ENCODE data around the gene NAT8L.

The NAT8L gene

DNA sequence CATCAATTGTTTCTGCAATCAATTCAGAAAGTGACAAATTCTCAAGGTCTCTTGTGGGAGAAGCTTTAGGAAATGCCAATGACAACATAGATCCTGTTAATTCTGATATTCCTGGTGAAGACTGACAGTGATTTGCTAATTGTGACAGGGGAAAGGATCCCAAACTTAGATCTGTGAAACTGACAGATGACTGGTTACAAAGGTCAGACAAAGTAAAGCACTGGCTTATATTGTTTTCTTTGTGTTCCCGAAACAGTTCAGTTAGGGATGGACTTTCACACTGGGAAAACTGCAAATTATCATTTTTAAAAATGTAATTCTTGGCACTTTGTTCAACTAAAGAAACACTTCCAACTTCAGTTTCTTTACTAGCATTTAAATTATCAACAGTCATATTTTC is 30.1 kb downstream of the NAT8L start:
- no peak overlapping the region for H2AFZ ChIP-seq (ENCODE audit: low read depth, low read length)
- H3K4me3 ChIP-seq (ENCODE audit: low read length) = no peak overlapping the region
- peaks cover 5% of the 10 kb centered on the region for H3K9me3 ChIP-seq (ENCODE audit: low read length)
- H3K36me3 ChIP-seq (ENCODE audit: insufficient read depth, low read length) = no peaks in the 10 kb centered on the region
- H3K27me3 ChIP-seq (ENCODE audit: insufficient read depth, low read length) = no peaks in the 10 kb centered on the region
- H3K4me1 ChIP-seq (ENCODE audit: insufficient read depth, low read length) = peaks cover 29% of the 10 kb centered on the region

DNA sequence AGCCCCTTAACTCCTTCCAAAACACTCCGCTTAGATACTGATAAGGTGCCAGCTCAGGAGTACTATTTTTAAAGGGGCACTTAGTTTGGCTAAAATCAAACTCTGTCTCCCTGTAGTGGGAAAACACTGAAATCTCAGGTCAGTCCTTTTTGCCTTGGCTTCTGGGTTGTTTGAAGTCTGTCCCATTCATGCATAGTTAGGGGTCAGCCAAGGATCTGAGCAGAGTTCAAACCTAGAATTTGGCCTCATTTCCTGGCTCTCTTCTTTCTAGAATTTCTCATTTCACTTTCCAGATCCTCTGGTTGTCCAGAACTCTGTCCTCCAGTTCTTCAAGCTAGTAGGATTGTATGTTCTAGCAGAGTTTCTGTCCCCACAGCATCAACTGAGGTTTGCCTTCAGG is 31.5 kb downstream of the NAT8L start:
- Histone ChIP-seq H3K36me3 (ENCODE audit: insufficient read depth, low read length) (no peaks in the 10 kb centered on the region), H3K4me1 (ENCODE audit: insufficient read depth, low read length) (peaks cover 33% of the 10 kb centered on the region), H3K4me3 (ENCODE audit: low read length) (no peak overlapping the region), H3K9me3 (ENCODE audit: low read length) (peaks cover 7% of the 10 kb centered on the region), H3K27me3 (ENCODE audit: insufficient read depth, low read length) (no peaks in the 10 kb centered on the region), H2AFZ (ENCODE audit: low read depth, low read length) (no peak overlapping the region)

DNA sequence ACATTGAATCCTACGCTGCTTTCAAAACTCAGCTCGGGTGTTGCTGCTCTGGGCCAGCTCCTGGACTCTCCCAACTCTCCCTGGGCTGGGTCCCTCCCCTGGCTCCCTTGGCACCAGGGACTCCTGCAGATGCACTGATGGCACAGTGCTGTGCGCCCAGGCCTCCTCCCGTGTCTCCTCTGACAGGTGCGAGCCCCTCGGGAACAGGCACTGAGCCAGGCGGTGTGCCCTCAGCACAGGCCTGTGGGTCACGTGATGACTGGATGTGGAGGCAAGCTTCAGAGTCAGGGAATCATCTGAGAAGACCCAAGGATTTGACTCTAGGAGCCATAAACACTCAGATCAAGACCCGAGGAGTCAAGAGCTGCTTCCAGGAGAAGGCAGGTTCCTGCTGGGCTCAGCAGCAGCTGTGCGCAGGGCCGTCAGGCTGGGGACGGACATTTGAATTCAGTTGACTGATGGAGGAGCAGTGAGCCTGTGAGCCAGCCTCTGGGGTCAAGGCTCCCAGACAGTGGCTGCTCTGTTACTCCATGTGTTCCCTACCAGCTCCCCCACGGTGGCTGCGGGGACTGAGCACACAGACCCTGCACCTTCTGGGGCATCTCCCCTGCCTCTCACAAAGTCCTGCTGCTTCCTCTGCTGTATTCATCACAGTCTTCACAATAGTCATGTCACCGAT is 33.0 kb downstream of the NAT8L start:
- Histone ChIP-seq H3K36me3 (ENCODE audit: insufficient read depth, low read length) (no peaks in the 10 kb centered on the region), H3K4me1 (ENCODE audit: insufficient read depth, low read length) (peaks cover 33% of the 10 kb centered on the region), H3K4me3 (ENCODE audit: low read length) (no peak overlapping the region), H3K27me3 (ENCODE audit: insufficient read depth, low read length) (no peaks in the 10 kb centered on the region), H3K9me3 (ENCODE audit: low read length) (peaks cover 7% of the 10 kb centered on the region), H2AFZ (ENCODE audit: low read depth, low read length) (no peak overlapping the region)

DNA sequence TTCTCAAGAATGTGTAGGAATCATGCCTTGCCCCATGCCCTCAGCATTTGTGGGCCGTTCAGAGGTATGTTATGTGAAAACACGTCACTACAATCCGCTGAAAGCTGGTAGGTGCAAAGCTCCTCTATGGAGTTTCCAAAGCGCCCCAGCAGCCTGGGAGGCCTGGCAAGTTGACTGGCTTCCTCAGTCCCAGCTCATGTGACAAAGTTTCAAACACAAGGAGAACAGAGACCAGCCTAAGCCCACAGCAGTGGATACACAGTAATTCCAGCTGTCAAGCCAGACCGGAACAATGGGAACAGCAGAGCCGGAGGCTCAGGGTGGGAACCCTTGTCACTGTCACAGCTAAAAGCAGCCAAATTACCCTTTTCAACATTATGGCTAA is 33.5 kb downstream of the NAT8L start:
- Histone ChIP-seq H3K4me1 (ENCODE audit: insufficient read depth, low read length) (peaks cover 33% of the 10 kb centered on the region), H2AFZ (ENCODE audit: low read depth, low read length) (no peak overlapping the region), H3K27me3 (ENCODE audit: insufficient read depth, low read length) (no peaks in the 10 kb centered on the region), H3K9me3 (ENCODE audit: low read length) (peaks cover 7% of the 10 kb centered on the region), H3K4me3 (ENCODE audit: low read length) (no peak overlapping the region), H3K36me3 (ENCODE audit: insufficient read depth, low read length) (no peaks in the 10 kb centered on the region)

DNA sequence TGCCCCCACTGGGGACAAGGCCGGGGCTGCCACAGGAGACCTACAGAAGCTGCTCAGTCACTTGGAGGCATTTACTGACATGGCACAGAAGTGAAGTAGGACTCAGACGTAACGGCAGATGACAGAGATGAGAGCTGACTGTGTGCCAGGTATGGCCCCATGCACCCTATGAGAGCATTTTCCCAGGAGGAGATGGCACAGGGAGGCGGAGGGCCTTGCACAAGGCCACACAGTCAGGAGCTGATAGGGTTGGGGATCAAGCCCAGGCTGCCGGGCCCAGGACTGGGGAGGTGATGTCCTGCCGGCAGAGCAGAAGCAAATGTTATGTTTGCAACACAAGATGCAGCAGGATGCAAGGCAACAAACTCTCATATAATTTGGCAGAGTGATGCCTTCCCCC is 34.1 kb downstream of the NAT8L start:
- Histone ChIP-seq H2AFZ (ENCODE audit: low read depth, low read length) (no peak overlapping the region), H3K9me3 (ENCODE audit: low read length) (peaks cover 7% of the 10 kb centered on the region), H3K4me1 (ENCODE audit: insufficient read depth, low read length) (peaks cover 31% of the 10 kb centered on the region), H3K27me3 (ENCODE audit: insufficient read depth, low read length) (no peaks in the 10 kb centered on the region), H3K4me3 (ENCODE audit: low read length) (no peak overlapping the region), H3K36me3 (ENCODE audit: insufficient read depth, low read length) (no peaks in the 10 kb centered on the region)

DNA sequence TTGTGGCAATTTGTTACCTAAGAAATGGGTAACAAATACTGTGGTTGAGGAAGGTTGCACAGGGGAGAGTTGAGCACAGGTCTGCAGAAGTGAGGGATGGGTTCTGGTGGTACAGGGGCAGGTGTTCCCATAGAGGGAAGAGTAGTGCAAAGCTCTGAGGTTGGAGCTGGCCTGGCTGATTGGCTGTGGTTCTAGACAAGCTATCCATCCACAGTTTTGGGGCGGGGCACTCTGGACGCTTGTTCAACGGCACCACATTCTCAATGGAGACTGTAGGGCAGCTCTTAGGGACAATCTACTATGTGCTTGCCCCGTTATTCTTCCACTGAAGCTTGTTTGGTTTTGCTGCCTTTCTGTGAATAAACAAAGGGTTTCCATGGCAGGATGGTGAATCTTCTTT is 35.4 kb downstream of the NAT8L start:
- Histone ChIP-seq H3K9me3 (ENCODE audit: low read length) (peaks cover 7% of the 10 kb centered on the region), H3K36me3 (ENCODE audit: insufficient read depth, low read length) (no peaks in the 10 kb centered on the region), H3K4me1 (ENCODE audit: insufficient read depth, low read length) (peaks cover 19% of the 10 kb centered on the region), H3K27me3 (ENCODE audit: insufficient read depth, low read length) (no peaks in the 10 kb centered on the region), H2AFZ (ENCODE audit: low read depth, low read length) (no peak overlapping the region), H3K4me3 (ENCODE audit: low read length) (no peak overlapping the region)

DNA sequence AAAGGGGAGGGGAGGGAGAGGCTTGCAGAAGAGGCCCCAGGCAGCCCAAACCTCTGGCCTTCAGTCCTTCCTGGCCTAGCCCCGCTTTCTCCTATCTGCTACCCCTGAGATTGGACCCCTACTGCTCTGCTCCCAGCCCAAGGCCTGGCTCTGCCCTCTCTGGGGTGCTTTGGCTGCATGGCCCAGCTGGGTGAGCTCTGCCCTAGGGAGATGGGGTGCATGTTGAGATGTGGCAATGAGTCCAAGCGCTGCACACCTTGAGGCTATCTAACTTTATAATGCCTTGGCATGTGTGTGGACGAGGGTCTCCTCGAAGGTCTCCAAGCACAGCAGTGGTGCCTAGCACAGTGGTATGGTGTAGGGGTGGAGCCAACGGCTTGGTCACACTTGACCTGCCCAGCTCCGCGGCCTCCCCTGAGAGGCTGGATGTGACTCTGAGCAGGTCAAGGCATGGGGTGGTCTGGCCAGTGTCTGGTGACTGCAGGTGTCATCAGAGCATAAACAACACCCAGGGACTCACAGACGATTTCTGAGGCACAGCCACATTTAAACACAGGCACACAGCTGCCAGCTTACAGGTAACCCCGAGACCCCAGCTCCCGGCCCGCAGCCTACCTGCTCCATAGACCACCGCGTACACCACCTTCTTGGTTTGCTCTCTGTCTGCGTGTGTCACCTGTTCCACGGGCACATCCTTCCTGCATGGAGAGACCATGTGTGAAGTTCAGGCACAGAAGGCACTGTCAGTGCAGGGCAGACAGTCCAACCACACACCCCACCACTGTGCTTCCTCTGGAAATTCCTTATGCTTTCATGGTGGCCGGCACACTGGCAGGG is 36.3 kb downstream of the NAT8L start:
- Histone ChIP-seq H3K27me3 (ENCODE audit: insufficient read depth, low read length) (no peaks in the 10 kb centered on the region), H3K9me3 (ENCODE audit: low read length) (peaks cover 7% of the 10 kb centered on the region)

DNA sequence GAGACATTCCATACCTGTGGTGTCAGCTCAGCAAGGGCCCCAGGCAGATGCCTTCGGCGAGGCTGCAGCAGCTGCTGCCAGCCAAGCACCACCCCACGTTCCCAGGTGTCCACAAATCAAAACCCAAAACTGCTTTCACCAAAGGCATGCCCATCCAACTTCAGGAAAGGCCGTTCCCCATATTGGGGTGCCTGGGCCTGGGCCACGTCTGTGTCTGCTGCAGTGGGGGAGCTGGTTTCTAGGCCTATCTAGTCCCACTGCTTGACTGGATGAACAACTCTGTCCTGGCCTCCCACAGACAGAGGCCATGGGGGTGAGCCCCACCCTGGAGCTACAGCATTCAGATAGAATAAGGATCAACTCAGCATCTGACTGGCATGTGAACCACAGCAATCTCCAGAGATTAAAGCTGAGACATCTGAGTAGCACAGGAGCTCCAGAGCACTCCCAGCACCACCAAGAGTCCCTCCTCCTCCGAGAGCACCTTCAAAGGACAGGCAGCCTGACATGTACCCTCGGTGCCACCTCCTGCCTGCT is 37.0 kb downstream of the NAT8L start:
- H3K4me1 ChIP-seq (ENCODE audit: insufficient read depth, low read length) = peaks cover 16% of the 10 kb centered on the region
- no peaks in the 10 kb centered on the region for H3K36me3 ChIP-seq (ENCODE audit: insufficient read depth, low read length)
- no peak overlapping the region for H2AFZ ChIP-seq (ENCODE audit: low read depth, low read length)
- H3K27me3 ChIP-seq (ENCODE audit: insufficient read depth, low read length) = no peaks in the 10 kb centered on the region
- H3K4me3 ChIP-seq (ENCODE audit: low read length) = no peak overlapping the region
- H3K9me3 ChIP-seq (ENCODE audit: low read length) = peaks cover 7% of the 10 kb centered on the region

More for the DNA sequence above, 36.3 kb downstream of the NAT8L start:
- H3K4me1 ChIP-seq (ENCODE audit: insufficient read depth, low read length) = peaks cover 16% of the 10 kb centered on the region
- no peak overlapping the region for H3K4me3 ChIP-seq (ENCODE audit: low read length)
- no peak overlapping the region for H2AFZ ChIP-seq (ENCODE audit: low read depth, low read length)
- H3K36me3 ChIP-seq (ENCODE audit: insufficient read depth, low read length) = no peaks in the 10 kb centered on the region

DNA sequence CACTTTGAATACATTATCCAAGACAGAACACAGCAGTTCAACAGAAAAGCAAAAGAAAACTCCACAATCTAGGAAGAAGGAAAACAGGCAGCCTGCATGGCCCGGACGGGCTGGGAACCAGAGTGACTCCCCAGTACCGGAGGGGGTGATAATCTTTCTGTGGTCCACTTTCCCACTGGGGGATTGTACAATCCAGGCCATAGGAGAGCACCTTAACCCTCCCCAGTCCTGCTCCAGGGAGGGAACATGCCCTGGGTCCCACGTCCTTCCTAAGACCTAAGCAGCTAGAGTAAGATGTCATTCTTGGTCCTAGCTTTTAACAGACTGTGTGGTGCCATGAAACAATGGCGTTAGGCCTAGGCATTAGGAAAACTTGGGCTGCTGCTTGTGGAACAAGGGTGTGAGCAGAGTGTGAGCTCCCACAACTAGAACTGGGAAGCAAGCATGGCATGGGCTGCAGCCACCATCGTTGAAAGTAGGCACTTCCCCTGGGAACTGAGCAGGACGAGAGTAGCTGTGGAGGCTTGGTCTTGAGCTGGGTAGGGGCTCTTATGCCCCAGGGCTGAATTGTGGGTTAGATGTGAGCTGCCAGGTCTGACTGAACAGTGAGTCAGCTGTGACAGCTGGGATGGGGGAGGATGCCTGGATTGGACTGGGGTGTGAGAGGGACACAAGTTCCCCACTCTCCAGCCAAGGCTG is 42.4 kb downstream of the NAT8L start:
- H2AFZ ChIP-seq (ENCODE audit: low read depth, low read length) = no peak overlapping the region
- H3K27me3 ChIP-seq (ENCODE audit: insufficient read depth, low read length) = no peaks in the 10 kb centered on the region
- no peak overlapping the region for H3K4me3 ChIP-seq (ENCODE audit: low read length)
- H3K4me1 ChIP-seq (ENCODE audit: insufficient read depth, low read length) = no peaks in the 10 kb centered on the region
- H3K36me3 ChIP-seq (ENCODE audit: insufficient read depth, low read length) = no peaks in the 10 kb centered on the region
- peaks cover 19% of the 10 kb centered on the region for H3K9me3 ChIP-seq (ENCODE audit: low read length)

DNA sequence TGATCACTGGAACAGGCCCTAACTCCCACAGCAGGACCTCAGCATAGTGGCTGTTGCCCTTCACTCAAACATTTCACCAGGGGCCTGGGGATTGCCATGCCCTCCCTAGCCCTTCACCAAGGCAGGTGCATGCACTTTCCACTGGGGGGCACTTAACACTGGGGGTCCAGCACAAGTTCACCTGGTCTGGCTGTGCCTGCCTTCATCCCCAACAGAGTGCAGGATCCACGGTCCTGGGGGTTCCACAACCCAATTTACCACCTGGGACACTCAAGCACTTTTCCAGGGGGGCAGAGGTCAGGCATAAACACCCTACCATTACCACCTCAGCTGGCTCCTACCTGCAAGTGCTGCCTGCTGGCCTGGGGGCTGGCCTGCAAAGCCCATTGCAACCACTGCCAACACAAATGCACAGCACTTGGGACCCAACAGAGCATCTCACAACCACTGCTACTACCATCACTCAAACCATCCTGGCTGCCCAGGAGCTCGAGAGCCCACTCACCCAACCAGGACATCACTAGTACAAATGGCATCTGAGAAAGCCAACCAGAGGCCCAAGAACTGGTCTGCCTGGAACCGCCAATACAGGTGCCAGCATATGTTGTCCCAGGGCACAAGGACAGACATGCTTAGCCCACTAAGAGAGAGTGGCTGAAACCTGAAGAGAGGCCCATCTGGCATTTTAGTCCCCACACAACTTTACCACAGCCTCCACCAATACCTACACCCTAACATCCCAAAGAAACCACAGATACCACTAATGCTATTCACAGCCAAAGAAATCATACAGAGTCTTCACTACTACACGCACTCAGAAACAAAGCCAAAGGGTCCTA is 43.1 kb downstream of the NAT8L start:
- Histone ChIP-seq H3K4me1 (ENCODE audit: insufficient read depth, low read length) (no peaks in the 10 kb centered on the region), H3K9me3 (ENCODE audit: low read length) (peaks cover 19% of the 10 kb centered on the region), H2AFZ (ENCODE audit: low read depth, low read length) (no peak overlapping the region)

DNA sequence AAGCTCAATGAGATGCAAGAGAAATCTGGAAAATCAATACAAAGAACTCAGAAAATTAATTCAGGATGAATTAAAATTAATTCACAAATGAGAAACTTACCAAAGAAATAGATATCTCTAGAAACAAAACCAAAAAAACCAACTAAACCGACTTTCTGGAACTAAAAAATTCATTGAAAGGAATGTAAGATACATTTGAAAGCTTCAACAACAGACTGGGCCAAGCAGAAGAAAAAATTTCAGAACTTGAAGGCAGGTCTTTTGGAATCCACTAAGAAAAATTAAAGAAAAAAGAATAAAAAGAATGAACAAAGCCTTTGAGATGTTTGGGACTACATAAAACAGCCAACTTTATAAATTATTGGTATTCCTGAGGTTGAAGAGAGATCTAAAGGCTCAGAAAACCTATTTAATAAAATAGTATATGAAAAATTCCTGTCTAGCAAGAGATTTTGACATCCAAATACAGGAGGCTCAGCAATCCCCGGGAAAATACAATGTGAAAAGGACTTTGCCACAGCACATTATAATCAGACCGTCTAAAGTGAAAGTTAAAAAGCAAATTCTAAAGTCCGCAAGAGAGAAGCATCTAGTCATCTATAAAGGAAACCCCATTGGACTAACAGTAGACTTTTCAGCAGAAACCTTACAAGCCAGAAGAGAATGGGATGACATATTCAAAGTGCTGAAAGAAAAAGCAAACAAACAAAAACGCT is 44.2 kb downstream of the NAT8L start:
- Histone ChIP-seq H3K27me3 (ENCODE audit: insufficient read depth, low read length) (peaks cover 4% of the 10 kb centered on the region), H3K36me3 (ENCODE audit: insufficient read depth, low read length) (no peaks in the 10 kb centered on the region), H3K9me3 (ENCODE audit: low read length) (peaks cover 19% of the 10 kb centered on the region), H3K4me3 (ENCODE audit: low read length) (no peak overlapping the region), H3K4me1 (ENCODE audit: insufficient read depth, low read length) (no peaks in the 10 kb centered on the region), H2AFZ (ENCODE audit: low read depth, low read length) (no peak overlapping the region)

More for the DNA sequence above, 43.1 kb downstream of the NAT8L start:
- no peak overlapping the region for H3K4me3 ChIP-seq (ENCODE audit: low read length)
- no peaks in the 10 kb centered on the region for H3K36me3 ChIP-seq (ENCODE audit: insufficient read depth, low read length)
- peaks cover 1% of the 10 kb centered on the region for H3K27me3 ChIP-seq (ENCODE audit: insufficient read depth, low read length)

Data from neuron (in vitro differentiated cells).